Smooth muscle cell (in vitro differentiated cells): ENCODE results near the gene INTS15. TPM values are rescaled to one million over a fixed set of nuclear protein-coding genes. Genes with fewer than 3 reads are reported as not detected.

Experiments
- DNase-seq: peaks from one replicate; lab custom pipeline; 2025; ENCODE audit not compliant: unreplicated experiment; lab: John Stamatoyannopoulos, UW
- H2AFZ ChIP-seq: fragments of 200-600 bp; sonication (generic); 2 replicates; pipeline ENCODE4 v1.6.0; 2016; ENCODE audit warnings: antibody characterized with exemption, low read depth, mild to moderate bottlenecking
- H3F3A ChIP-seq: fragments of 200-600 bp; sonication (generic); 2 replicates; pipeline ENCODE4 v1.6.0; 2017; ENCODE audit warnings: antibody characterized with exemption, low read depth
- H3K27ac ChIP-seq: fragments of 200-600 bp; sonication (generic); 2 replicates; pipeline ENCODE4 v1.5.1; 2016; ENCODE audit warnings: low read depth, mild to moderate bottlenecking
- H3K27me3 ChIP-seq: fragments of 200-600 bp; sonication (generic); 2 replicates; pipeline ENCODE4 v1.6.1; 2016; ENCODE audit warnings: low read depth, mild to moderate bottlenecking
- H3K36me3 ChIP-seq: fragments of 200-600 bp; sonication (generic); 2 replicates; pipeline ENCODE4 v1.5.1; 2016; ENCODE audit warnings: low read depth
- H3K4me1 ChIP-seq: fragments of 200-600 bp; sonication (generic); 2 replicates; pipeline ENCODE4 v1.5.1; 2016; ENCODE audit warnings: low read depth
- H3K4me2 ChIP-seq: fragments of 200-600 bp; sonication (generic); 2 replicates; pipeline ENCODE4 v1.6.0; 2016; ENCODE audit warnings: mild to moderate bottlenecking
- H3K4me3 ChIP-seq: fragments of 200-600 bp; sonication (generic); 2 replicates; pipeline ENCODE4 v1.5.1; 2016; ENCODE audit warnings: mild to moderate bottlenecking
- H3K79me2 ChIP-seq: fragments of 200-600 bp; sonication (generic); 2 replicates; pipeline ENCODE4 v1.6.0; 2016; ENCODE audit warnings: low read depth, mild to moderate bottlenecking
- H3K9ac ChIP-seq: fragments of 200-600 bp; sonication (generic); 2 replicates; pipeline ENCODE4 v1.6.0; 2016; ENCODE audit warnings: low read depth
- H3K9me3 ChIP-seq: fragments of 200-600 bp; sonication (generic); replicated peaks from 2 replicates; pipeline ENCODE4 v1.5.1; 2016; ENCODE audit warnings: low read depth
- H4K20me1 ChIP-seq: fragments of 200-600 bp; sonication (generic); 2 replicates; pipeline ENCODE4 v1.6.0; 2016; ENCODE audit warnings: low read depth
- CTCF ChIP-seq: fragments of 200-600 bp; sonication (generic); IDR thresholded peaks from 2 replicates; pipeline ENCODE4 v1.5.1; 2017; ENCODE audit warnings: borderline replicate concordance, mild to moderate bottlenecking, antibody characterized with exemption; ENCODE audit not compliant: insufficient read depth, poor library complexity, severe bottlenecking
- WGBS: methylation state at CpG from one replicate; pipeline ENCODE4 v1.1.7; 2016; ENCODE audit warnings: low lambda C conversion rate; 5-methylcytosine and 5-hydroxymethylcytosine counted together
- polyA plus RNA-seq: library from polyadenylated mRNA; unstranded; fragments of >200 nt; fragmentation: Nextera tagmentation; extraction: Ambion mirVana; gene quantifications from 2 replicates; pipeline ENCODE4 v1.2.1, GENCODE V29; 2016
- total RNA-seq: library from RNA; depleted of rRNA; stranded (reverse); fragments of >200 nt; gene quantifications from 2 replicates; pipeline ENCODE4 v1.2.3, GENCODE V29; 2014

Gene INTS15
- total and polyA plus RNA-seq, 2 experiments from 2014 or later: 14.7 to 25.9 TPM

DNA sequence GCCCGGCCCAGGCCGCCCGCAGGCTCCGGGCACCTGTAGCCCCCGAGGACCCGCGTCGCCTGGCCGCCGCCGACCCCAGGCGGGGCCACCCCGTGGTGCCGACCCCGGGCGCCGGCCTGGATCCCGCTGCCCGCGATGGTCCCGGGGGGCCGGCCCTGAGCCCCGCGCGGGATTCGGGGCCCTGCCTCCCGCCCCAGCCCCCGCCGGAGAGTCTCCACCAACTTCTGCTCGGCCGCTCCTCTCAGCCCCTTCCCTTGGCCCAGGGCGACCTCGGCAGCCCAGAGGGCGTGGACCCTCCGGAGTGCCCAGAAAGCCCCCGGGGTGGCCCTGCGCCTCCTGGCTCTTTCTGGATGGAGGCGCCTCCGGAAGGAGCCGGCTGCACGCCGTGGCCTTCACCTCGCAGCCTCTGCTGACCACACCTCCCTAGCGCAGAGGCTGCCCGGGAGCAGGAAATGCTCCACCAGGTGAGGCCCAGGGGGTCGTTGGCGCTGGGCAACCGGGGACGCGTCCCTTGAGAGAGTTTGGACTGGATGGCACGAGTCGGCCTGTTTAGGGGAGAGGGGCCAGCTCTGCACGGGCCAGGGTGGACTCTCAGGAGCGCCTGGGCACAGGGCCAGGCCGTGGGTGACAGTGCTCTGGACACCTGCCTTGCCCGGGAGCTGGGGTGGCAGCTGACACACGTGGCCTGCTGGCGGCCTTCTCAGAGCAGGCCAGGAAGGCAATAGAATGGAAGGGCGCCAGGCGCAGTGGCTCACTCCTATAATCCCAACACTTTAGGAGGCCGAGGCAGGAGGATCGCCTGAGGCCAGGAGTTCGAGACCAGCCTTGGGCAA is 26.1 kb downstream of the INTS15 start:
- no peaks in the 10 kb centered on the region for H4K20me1 ChIP-seq
- H3K79me2 ChIP-seq: no peaks in the 10 kb centered on the region
- H3K4me2 ChIP-seq: peak overlapping the region; percentile 99
- no peak overlapping the region for H3K9ac ChIP-seq
- WGBS: 19% methylated on average over 44 of the region's 63 CpGs
- no peaks in the 10 kb centered on the region for H3K9me3 ChIP-seq
- H2AFZ ChIP-seq: peak overlapping the region; percentile 80
- H3K36me3 ChIP-seq: no peaks in the 10 kb centered on the region
- H3K4me1 ChIP-seq: peaks cover 4% of the 10 kb centered on the region
- H3K27ac ChIP-seq: no peak overlapping the region
- no peak for TF ChIP-seq CTCF
- no peak for DNase-seq
- no peaks in the 10 kb centered on the region for H3K27me3 ChIP-seq
- H3F3A ChIP-seq: peaks cover 5% of the 10 kb centered on the region
- peak overlapping the region; percentile 65 for H3K4me3 ChIP-seq

DNA sequence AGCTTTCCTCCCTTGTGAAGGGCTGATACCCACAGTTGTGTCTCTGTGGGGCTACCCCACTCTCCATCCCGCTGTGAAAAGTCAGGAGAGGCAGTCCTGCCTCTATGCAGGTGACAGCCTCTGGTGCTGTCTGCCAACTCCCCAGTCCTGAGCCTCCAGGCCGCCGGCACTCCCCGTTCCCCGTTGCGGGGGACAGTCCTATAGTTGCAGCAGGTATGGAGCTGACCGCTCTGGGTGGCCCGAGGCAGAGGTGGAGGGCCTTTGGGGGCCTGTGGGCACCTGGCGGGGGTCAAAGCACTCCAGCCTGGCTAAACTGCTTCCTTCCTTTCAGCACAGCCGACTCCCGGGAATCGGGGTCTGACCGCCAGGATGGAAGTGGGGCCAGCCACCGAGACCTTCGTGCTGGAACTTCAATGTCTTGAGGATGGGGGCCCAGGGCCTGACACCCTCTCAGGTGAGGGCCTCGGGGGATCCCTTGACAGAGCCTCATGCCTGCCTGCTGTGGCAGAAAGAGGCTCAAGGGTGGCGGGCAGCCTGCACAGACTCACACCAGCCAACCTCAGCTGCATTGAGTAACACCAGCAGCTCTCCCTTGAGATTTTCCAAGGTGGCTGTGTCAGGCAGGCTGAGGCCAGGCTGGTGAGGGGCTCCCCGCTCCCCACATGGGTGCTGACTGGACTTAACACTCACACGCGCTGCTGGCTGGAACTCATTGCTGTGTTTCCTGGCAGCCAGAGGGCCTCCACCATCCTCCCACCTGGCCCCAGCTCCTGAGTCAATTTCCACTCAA is 27.2 kb downstream of the INTS15 start:
- Histone ChIP-seq H3K4me2 (no peak overlapping the region), H3K36me3 (no peaks in the 10 kb centered on the region)
- 93% methylated on average over 20 of the region's 20 CpGs for WGBS

GRCh38 chr7:6618621-6619020 is 28.8 kb downstream of the INTS15 start:
- Histone ChIP-seq H4K20me1 (no peaks in the 10 kb centered on the region), H3K36me3 (no peaks in the 10 kb centered on the region), H3K4me2 (no peak overlapping the region), H3K9ac (no peak overlapping the region), H3F3A (peaks cover 5% of the 10 kb centered on the region), H3K4me3 (no peak overlapping the region), H2AFZ (no peak overlapping the region), H3K4me1 (peaks cover 4% of the 10 kb centered on the region), H3K27ac (no peak overlapping the region), H3K27me3 (no peaks in the 10 kb centered on the region), H3K9me3 (no peaks in the 10 kb centered on the region), H3K79me2 (no peaks in the 10 kb centered on the region)
- DNase-seq: no peak
- TF ChIP-seq CTCF: no peak
- WGBS: 96% methylated on average over 4 of the region's 4 CpGs

More for the DNA sequence above, 27.2 kb downstream of the INTS15 start:
- Histone ChIP-seq H3K9ac (no peak overlapping the region), H3K79me2 (no peaks in the 10 kb centered on the region), H2AFZ (no peak overlapping the region), H3K4me3 (no peak overlapping the region), H3K4me1 (peaks cover 4% of the 10 kb centered on the region), H4K20me1 (no peaks in the 10 kb centered on the region), H3F3A (peaks cover 5% of the 10 kb centered on the region), H3K9me3 (no peaks in the 10 kb centered on the region), H3K27me3 (no peaks in the 10 kb centered on the region), H3K27ac (no peak overlapping the region)
- TF ChIP-seq CTCF: no peak
- no peak for DNase-seq
